Nephron (organoid): ENCODE results near the gene CHST9.
A peak's percentile ranks its signal among the peaks of the same experiment; 100 is the strongest.

ENCODE experiments used
- H3K27ac Mint-ChIP-seq, 3 experiments: 2 replicates each; pipeline ENCODE4 v1.8.0; 2020; ENCODE audit warnings: mixed read lengths in 3 of 3, mild to moderate bottlenecking in 2 of 3, moderate library complexity in 1 of 3
- H3K27me3 Mint-ChIP-seq: 2 replicates; pipeline ENCODE4 v1.8.0; 2021; ENCODE audit warnings: low read depth, mild to moderate bottlenecking, moderate library complexity, mixed read lengths
- H3K36me3 Mint-ChIP-seq: 2 replicates; pipeline ENCODE4 v1.8.0; 2020; ENCODE audit warnings: low read depth, mixed read lengths
- H3K4me1 Mint-ChIP-seq: 2 replicates; pipeline ENCODE4 v1.8.0; 2020; ENCODE audit warnings: mixed read lengths
- H3K4me3 Mint-ChIP-seq, 3 experiments: 2 replicates each; pipeline ENCODE4 v1.8.0; 2020; ENCODE audit warnings: mild to moderate bottlenecking in 3 of 3, mixed read lengths in 3 of 3, moderate library complexity in 2 of 3
- H3K9me3 Mint-ChIP-seq: 2 replicates; pipeline ENCODE4 v1.8.0; 2020; ENCODE audit warnings: mixed read lengths
- TF ChIP-seq, protein P1 (sequence below), 3 experiments: fragments of 200-600 bp; sonication (generic); IDR thresholded peaks; one replicate each; pipeline ENCODE4 v1.5.0; 2021; ENCODE audit warnings: antibody characterized with exemption in 3 of 3; ENCODE audit not compliant: unreplicated experiment in 3 of 3

CHST9 gene

DNA sequence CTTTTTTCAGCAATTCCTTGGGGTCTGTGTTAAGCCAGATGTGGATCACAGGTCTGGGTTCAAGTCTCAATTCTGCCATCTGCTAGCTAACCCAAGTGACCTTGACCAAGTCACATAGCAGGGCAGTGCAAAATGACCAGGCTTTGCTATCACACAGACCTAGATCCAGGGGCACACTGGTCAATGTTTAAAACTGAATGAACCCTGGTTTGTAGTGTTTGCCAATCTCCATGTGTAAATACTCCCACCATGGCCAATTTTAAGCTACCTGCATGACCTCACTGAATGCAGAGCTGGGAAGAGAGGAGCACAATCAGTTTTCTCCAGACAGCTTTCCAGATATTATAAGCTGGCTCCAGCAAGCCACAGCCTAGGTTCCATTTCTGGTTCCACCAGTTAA lies 142.9 kb downstream of the CHST9 start:
- no peak overlapping the region for H3K4me3 Mint-ChIP-seq
- no peaks in the 10 kb centered on the region for H3K27me3 Mint-ChIP-seq
- TF ChIP-seq, protein P1, sequence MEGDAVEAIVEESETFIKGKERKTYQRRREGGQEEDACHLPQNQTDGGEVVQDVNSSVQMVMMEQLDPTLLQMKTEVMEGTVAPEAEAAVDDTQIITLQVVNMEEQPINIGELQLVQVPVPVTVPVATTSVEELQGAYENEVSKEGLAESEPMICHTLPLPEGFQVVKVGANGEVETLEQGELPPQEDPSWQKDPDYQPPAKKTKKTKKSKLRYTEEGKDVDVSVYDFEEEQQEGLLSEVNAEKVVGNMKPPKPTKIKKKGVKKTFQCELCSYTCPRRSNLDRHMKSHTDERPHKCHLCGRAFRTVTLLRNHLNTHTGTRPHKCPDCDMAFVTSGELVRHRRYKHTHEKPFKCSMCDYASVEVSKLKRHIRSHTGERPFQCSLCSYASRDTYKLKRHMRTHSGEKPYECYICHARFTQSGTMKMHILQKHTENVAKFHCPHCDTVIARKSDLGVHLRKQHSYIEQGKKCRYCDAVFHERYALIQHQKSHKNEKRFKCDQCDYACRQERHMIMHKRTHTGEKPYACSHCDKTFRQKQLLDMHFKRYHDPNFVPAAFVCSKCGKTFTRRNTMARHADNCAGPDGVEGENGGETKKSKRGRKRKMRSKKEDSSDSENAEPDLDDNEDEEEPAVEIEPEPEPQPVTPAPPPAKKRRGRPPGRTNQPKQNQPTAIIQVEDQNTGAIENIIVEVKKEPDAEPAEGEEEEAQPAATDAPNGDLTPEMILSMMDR (IDR thresholded peaks at IDR 0.05; ENCODE audit: unreplicated experiment in 3 of 3) = no peak
- no peaks in the 10 kb centered on the region for H3K9me3 Mint-ChIP-seq
- H3K36me3 Mint-ChIP-seq = no peaks in the 10 kb centered on the region
- H3K4me1 Mint-ChIP-seq = no peaks in the 10 kb centered on the region
- H3K27ac Mint-ChIP-seq = no peak overlapping the region

DNA sequence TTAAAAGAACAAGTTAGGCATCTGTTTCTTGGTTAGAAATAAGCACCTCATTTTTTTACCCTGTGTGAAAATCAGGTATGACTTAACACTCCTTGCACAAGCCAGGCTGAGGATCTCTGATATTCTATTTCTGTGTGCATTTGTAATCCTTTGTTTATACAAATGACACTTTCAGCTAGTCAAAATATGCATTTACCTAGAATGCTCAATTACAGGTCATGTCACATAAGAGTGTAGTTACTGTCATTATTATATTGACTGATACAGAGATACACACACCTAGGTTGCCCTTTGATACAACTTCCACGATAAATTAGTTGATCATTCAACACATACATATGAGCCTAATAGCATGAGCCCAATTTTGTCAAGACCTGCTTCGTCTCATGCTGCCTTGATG lies 144.3 kb downstream of the CHST9 start:
- TF ChIP-seq, protein P1 (IDR thresholded peaks at IDR 0.05; ENCODE audit: unreplicated experiment in 3 of 3) = no peak
- Mint-ChIP-seq H3K4me3 (no peak overlapping the region), H3K36me3 (no peaks in the 10 kb centered on the region), H3K27ac (no peak overlapping the region), H3K9me3 (no peaks in the 10 kb centered on the region), H3K4me1 (no peaks in the 10 kb centered on the region), H3K27me3 (no peaks in the 10 kb centered on the region)

DNA sequence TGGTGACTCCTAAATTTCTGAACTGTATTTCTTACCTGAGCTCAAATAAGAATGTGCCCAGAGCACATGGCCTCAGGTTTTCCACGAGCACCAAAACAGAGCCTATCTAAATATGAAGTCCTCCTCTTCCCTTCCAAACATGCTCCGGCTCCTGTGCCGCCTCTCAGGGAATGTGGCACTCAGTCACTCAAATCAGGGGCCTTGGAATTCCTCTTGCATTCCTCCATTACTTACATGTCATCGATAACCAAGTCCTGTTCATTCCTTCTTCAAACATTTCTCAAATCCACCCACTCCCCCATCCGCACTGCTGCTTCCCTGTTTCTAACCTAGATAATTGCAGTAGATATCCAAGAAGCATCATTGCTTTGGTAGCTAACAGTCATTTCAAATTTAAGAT lies 151.4 kb downstream of the CHST9 start:
- TF ChIP-seq, protein P1 (IDR thresholded peaks at IDR 0.05; ENCODE audit: unreplicated experiment in 3 of 3) = no peak
- Mint-ChIP-seq H3K27me3 (no peaks in the 10 kb centered on the region), H3K4me1 (no peaks in the 10 kb centered on the region), H3K36me3 (no peaks in the 10 kb centered on the region), H3K4me3 (no peak overlapping the region), H3K9me3 (no peaks in the 10 kb centered on the region), H3K27ac (no peak overlapping the region)

DNA sequence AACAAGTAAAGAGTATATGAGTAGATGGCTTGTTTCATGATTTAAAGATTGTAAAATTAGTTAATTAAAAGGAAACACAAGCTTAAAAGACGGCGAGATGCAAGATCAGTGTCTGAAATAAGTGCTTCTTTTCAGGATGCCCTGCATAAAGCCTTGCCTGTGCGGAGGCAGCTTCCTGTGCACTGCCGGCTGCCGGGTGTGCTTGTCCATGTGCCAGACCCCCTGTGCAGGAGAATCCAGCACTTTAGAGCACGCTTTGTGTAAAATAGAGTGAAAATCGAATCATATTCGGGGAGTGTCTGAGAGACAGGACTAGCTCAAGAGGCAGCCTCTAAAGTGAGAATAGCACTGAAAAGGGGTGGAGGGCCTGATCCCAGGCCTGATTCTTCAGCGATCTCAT lies 154.7 kb downstream of the CHST9 start:
- Mint-ChIP-seq H3K27ac (no peak overlapping the region), H3K4me1 (no peaks in the 10 kb centered on the region), H3K9me3 (no peaks in the 10 kb centered on the region), H3K27me3 (no peaks in the 10 kb centered on the region), H3K36me3 (no peaks in the 10 kb centered on the region), H3K4me3 (no peak overlapping the region)
- TF ChIP-seq, protein P1 (IDR thresholded peaks at IDR 0.05; ENCODE audit: unreplicated experiment in 3 of 3) = no peak

DNA sequence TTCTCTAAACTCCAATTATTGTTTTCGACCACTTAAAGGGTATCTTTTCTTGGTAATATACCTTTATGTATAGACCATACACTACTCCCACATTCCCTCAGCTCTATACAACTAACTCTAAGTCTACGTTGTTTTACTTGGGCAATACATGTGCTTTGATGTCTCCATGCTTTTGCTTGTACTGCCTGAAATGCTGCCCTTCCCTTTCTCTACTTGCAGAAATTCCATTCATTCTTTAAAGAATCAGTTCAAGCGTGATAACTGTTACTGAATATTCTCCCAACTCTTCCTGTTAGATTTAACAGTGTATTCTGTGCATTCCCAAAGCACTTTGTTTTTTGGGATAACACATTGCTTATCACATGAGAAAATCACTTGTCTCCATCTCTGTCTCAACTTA lies 162.6 kb downstream of the CHST9 start:
- Mint-ChIP-seq H3K36me3 (no peaks in the 10 kb centered on the region), H3K4me1 (no peaks in the 10 kb centered on the region), H3K9me3 (no peaks in the 10 kb centered on the region), H3K27ac (no peak overlapping the region), H3K27me3 (no peaks in the 10 kb centered on the region), H3K4me3 (no peak overlapping the region)
- TF ChIP-seq, protein P1 (IDR thresholded peaks at IDR 0.05; ENCODE audit: unreplicated experiment in 3 of 3) = no peak

DNA sequence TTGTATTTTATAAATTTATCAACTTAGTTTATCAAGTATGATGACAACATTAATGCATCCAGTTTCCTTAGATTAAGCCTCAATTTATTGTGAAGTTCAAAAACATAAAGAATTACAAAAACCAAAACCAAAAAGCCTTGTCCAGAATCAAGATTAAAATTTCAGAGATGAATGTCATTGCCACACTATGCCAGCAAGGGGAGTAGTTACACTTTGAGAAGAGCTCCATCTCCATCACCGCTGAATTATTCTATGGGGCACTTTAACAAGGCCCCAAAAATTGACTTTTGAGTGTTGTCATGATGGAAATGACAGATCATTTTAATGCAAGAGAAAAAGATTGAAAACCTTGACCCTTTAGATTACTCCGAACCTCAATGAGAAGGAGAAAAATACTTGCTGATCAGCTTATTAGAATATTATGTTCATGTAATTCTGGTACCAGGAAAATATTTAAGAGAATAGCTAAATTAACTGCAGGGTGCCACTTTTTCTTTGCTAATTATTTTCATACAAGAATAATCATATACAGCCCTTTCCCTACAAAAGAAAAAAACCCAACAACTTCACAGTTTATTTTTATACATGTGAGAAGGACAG lies 167.1 kb downstream of the CHST9 start:
- H3K27ac Mint-ChIP-seq = no peak overlapping the region
- TF ChIP-seq, protein P1 (IDR thresholded peaks at IDR 0.05; ENCODE audit: unreplicated experiment in 3 of 3) = peak; percentile 55 to 86 (median 69)
- H3K4me3 Mint-ChIP-seq = no peak overlapping the region
- no peaks in the 10 kb centered on the region for H3K9me3 Mint-ChIP-seq
- no peaks in the 10 kb centered on the region for H3K27me3 Mint-ChIP-seq
- H3K36me3 Mint-ChIP-seq = no peaks in the 10 kb centered on the region
- no peaks in the 10 kb centered on the region for H3K4me1 Mint-ChIP-seq
